Retinal pigment epithelial cell (primary cell): ENCODE data around the gene SHFL.
A peak's percentile ranks its signal among the peaks of the same experiment; 100 is the strongest.

ENCODE experiments used
- DNase-seq: peaks from one replicate; pipeline ENCODE4 v3.0.0-alpha.2; 2010; ENCODE audit warnings: low read depth
- H3K4me3 ChIP-seq: 2 replicates; pipeline ENCODE4 v1.5.1; 2011; ENCODE audit warnings: mild to moderate bottlenecking, low read length, control low read depth, moderate library complexity
- TF ChIP-seq, protein P1 (sequence below): conservative IDR thresholded peaks from 2 replicates; pipeline ENCODE4 v1.5.1; 2011; ENCODE audit warnings: low read depth, low read length, control low read depth, inconsistent platforms

The SHFL gene

DNA sequence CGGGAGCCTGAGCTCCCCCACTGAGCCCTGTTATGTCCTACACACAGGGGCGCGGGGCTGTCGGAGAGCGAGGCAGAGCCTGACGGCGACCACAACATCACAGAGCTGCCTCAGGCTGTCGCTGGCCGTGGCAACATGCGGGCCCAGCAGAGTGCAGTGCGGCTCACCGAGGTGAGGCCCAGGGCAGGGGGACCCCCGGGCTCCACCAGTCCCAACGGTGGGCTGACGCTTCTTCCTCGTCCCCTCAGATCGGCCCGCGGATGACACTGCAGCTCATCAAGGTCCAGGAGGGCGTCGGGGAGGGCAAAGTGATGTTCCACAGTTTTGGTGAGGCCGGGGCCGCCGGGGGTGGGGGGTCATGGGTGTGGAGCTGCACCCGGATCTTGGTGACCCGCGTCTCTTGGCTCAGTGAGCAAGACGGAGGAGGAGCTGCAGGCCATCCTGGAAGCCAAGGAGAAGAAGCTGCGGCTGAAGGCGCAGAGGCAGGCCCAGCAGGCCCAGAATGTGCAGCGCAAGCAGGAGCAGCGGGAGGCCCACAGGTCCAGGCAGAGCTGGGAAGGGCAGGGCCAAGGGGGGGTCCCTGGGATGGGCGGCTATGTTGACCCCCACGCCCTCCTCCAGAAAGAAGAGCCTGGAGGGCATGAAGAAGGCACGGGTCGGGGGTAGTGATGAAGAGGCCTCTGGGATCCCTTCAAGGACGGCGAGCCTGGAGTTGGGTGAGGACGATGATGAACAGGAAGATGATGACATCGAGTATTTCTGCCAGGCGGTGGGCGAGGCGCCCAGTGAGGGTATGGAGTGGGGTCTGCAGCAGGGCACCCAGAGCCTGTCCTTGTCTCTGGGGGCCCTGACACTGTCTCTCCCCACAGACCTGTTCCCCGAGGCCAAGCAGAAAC is 24.2 kb downstream of the SHFL start:
- H3K4me3 ChIP-seq = no peak overlapping the region
- TF ChIP-seq, protein P1, sequence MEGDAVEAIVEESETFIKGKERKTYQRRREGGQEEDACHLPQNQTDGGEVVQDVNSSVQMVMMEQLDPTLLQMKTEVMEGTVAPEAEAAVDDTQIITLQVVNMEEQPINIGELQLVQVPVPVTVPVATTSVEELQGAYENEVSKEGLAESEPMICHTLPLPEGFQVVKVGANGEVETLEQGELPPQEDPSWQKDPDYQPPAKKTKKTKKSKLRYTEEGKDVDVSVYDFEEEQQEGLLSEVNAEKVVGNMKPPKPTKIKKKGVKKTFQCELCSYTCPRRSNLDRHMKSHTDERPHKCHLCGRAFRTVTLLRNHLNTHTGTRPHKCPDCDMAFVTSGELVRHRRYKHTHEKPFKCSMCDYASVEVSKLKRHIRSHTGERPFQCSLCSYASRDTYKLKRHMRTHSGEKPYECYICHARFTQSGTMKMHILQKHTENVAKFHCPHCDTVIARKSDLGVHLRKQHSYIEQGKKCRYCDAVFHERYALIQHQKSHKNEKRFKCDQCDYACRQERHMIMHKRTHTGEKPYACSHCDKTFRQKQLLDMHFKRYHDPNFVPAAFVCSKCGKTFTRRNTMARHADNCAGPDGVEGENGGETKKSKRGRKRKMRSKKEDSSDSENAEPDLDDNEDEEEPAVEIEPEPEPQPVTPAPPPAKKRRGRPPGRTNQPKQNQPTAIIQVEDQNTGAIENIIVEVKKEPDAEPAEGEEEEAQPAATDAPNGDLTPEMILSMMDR = no peak

DNA sequence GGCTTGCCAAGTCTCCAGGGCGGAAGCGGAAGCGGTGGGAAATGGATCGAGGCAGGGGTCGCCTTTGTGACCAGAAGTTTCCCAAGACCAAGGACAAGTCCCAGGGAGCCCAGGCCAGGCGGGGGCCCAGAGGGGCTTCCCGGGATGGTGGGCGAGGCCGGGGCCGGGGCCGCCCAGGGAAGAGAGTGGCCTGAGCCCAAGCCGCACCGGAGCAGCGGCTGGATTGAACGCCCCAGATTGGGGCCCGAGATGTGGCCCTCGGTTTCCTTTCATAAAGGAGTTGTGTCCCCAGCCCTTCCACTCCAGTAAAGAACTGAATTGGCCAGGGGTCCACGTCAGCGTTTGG is 24.8 kb downstream of the SHFL start:
- TF ChIP-seq, protein P1 = no peak
- H3K4me3 ChIP-seq = no peak overlapping the region
- DNase-seq = no peak

More for the DNA sequence above, 24.2 kb downstream of the SHFL start:
- no peak for DNase-seq

DNA sequence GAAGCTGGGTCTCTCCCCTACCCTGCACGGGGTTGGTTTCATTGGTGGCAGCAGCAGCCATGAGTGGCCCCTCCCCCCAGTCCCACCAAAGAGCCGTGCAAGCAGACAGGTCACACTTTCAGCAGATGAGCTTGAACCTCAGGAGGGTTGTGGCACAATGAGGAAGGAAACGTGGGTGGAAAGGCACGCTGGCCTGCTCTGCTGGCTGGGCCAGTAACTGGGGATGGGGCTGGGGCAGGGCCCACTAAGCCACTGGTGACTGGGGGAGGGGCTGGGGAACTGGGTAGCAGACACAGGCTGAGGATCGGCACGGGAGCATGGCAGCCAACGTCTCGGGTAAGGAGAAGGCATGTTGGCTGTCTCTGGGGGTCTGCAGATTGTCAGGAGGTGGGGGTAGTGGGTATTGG is 25.3 kb downstream of the SHFL start, which contains the start of gene P2RY11:
Gene P2RY11, plus strand, starts transcription at position 289 of the 407 bp plus-strand sequence. Its CDS starts 29 bp downstream, at position 318.
- no peak within 1 kb of the TSS for H3K4me3 ChIP-seq
- DNase-seq = no peak
- TF ChIP-seq, protein P1 = no peak

- TF ChIP-seq, protein P1 = no peak
- no peak for DNase-seq
- no peak overlapping the region for H3K4me3 ChIP-seq
These were observed 26.1 kb downstream of the SHFL start for GRCh38 chr19:10112037-10112761.

DNA sequence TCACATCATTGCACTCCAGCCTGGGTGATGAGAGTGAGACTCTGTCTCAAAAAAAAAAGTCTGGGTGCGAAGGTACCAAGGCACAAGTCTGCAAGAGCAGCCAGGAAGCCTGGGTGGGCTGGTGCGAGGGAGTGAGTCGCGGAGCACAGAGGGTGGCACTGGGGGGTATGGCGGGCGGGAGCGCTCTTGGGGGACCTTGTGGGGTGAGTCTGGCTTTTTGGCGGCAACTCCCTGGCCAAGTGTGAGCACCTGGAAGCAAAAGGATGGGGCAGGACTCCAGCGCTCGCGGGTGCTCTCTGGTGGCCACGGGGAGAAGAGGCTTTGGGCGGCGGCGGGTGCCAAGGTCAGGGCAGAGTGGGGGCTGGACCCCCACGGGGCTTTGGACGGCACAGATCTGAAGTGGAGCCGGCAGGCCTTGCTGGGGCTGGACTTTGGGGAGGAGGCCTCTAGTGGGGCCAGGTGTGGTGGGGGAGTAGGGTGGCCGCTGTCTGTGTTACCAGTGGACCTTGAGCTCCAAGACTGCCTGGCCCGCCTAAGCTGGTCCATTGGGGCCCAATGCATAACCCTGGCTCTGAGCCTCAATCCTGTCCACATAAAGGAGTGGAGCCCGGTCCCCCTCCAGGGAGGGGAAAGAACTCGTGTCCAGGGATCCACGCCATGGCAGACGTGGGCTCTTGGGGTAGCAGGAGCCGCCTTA is 26.9 kb downstream of the SHFL start:
- TF ChIP-seq, protein P1 = peak; percentile 74
- no peak for DNase-seq
- H3K4me3 ChIP-seq = no peak overlapping the region

GRCh38 chr19:10113592-10113963 is 27.5 kb downstream of the SHFL start:
- no peak for DNase-seq
- H3K4me3 ChIP-seq = no peak overlapping the region
- TF ChIP-seq, protein P1 = no peak
